KOPT-K1 (cell line): ENCODE data around the gene DMXL1.
"Not testable (repeated sequence)": the region's sequence is repeated elsewhere in the genome, so short reads cannot be mapped to it uniquely, and the experiment has no call there.

ENCODE experiments used
- H3K27ac ChIP-seq: fragments of 200-600 bp; sonication (generic); 2 replicates; pipeline ENCODE4 v1.5.1; 2016; ENCODE audit warnings: antibody characterized with exemption, mild to moderate bottlenecking, low read depth, low read length; ENCODE audit not compliant: poor library complexity, severe bottlenecking
- H3K36me3 ChIP-seq: fragments of 200-600 bp; sonication (generic); 2 replicates; pipeline ENCODE4 v1.5.1; 2017; ENCODE audit warnings: antibody characterized with exemption, mild to moderate bottlenecking, low read length, moderate library complexity; ENCODE audit not compliant: insufficient read depth
- H3K9me3 ChIP-seq: fragments of 200-600 bp; sonication (generic); 2 replicates; pipeline ENCODE4 v1.5.1; 2017; ENCODE audit warnings: antibody characterized with exemption, low read length, mild to moderate bottlenecking; ENCODE audit not compliant: insufficient read depth, poor library complexity, severe bottlenecking

The DMXL1 gene

DNA sequence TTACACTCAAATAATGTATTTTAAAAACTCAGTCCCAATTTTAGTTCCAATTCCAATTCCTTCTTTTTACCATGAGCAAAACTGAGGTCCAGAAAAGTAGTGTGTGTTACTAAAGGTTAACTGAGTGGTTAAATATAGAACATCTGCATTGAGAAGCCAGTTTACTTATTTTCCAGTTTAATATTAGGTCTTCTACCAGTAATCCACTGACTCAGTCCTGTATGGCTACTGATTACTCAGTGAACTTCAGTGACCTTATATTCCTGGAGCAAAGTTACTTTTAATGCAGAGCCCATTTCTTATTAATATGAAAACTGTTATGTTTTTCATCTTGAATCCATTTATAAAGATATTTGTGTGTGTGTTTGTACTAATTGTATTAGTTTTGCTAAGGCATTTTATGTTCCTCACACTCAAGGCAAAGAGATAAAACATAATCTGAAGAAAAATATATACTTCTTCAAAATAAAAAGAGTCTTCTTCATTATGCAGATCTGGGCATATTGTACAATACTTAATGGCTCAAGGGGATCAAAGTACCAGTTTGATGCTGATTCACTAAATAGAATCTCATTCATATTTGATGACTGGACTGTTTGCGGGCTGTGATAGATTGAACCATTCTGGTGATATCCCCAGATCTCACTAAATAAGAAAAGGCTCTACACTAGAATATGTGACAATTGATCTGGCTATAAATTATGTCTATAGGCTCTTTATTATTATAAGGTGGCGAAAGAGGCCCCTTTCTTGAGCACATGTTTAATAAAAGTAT lies 60.8 kb downstream of the DMXL1 start:
- no peak overlapping the region for H3K27ac ChIP-seq
- peaks cover 16% of the 10 kb centered on the region for H3K9me3 ChIP-seq
- peaks cover 59% of the 10 kb centered on the region for H3K36me3 ChIP-seq

DNA sequence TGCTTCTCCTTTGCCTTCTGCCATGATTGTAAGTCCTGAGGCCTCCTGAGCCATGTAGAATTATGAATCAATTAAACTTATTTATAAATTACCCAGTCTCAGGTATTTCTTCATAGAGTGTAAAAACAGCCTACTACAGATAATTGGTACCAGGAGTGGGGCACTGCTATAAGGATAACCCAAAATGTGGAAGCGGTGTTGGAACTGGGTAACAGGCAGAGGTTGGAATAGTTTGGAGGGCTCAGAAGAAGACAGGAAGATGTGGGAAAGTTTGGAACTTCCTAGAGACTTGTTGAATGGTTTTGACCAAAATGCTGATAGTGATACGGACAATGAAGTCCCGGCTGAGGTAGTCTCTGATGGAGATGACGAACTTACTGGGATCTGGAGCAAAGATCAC lies 64.9 kb downstream of the DMXL1 start:
- H3K27ac ChIP-seq: not testable (repeated sequence)
- H3K9me3 ChIP-seq: peaks cover 37% of the 10 kb centered on the region
- H3K36me3 ChIP-seq: peaks cover 61% of the 10 kb centered on the region

DNA sequence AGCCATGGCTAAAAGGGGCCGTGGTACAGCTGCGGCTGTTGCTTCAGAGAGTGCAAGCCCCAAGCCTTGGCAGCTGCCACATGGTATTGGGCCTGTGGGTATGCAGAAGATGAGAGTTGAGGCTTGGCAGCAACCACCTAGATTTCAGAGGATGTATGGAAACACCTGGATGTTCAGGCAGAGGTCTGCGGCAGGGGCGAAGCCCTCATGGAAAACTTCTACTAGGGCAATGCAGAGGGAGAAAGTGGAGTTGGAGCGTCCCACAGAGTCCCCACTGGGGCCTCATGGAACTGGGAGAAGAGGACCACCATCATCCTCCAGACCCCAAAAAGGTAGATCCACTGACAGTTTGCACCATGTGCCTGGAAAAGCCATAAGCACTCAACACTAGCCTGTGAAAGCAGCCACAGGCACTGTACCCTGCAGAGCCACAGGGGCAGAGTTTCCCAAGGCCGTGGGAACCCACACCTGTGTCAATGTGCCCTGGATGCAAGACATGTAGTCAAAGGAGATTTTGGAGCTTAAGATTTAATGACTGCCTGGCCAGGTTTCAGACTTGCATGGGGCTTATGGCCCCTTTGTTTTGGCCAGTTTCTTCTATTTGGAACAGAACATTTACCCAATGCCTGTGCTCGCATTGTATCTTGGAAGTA lies 65.9 kb downstream of the DMXL1 start:
- peaks cover 61% of the 10 kb centered on the region for H3K36me3 ChIP-seq

DNA sequence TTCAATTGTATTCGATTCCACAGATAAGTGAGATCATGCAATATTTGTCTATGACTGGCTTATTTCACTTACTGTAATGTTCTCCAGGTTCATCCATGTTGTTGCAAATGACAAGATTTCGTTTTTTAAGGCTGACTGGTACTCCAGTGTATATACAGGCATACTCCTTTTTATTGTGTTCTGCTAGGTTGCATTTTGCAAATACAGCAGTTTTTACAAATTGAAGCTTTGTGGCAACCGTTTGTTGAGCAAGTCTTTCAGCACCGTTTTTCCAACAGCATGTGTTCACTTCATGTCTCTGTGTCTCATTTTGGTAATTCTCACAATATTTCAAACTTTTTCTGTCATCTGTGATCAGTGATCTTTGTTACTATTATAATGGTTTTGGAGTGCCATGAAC lies 82.7 kb downstream of the DMXL1 start:
- peaks cover 43% of the 10 kb centered on the region for H3K36me3 ChIP-seq
- peaks cover 10% of the 10 kb centered on the region for H3K9me3 ChIP-seq
- H3K27ac ChIP-seq: no peak overlapping the region

More for the DNA sequence above, 65.9 kb downstream of the DMXL1 start:
- H3K9me3 ChIP-seq: peaks cover 37% of the 10 kb centered on the region
- no peak overlapping the region for H3K27ac ChIP-seq

DNA sequence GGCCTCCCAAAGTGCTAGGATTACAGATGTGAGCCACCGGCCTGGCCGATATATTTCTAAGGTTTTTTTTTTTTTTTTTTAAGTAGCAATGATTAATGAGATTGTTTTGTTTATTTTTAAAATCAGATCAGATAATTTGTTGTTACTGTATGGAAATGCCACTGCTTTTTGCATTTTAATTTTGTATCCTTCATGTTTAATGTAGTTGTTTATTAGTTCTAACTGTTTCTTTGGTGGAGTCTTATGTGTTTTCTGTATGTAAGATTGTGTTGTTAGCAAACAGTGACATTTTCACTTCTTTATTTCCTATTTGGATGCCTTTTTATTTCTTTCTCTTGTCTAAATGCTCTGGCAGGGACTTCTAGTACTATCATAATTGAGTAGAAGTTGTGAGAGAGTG lies 87.3 kb downstream of the DMXL1 start:
- H3K9me3 ChIP-seq: peaks cover 10% of the 10 kb centered on the region
- H3K36me3 ChIP-seq: peaks cover 16% of the 10 kb centered on the region
- no peak overlapping the region for H3K27ac ChIP-seq

DNA sequence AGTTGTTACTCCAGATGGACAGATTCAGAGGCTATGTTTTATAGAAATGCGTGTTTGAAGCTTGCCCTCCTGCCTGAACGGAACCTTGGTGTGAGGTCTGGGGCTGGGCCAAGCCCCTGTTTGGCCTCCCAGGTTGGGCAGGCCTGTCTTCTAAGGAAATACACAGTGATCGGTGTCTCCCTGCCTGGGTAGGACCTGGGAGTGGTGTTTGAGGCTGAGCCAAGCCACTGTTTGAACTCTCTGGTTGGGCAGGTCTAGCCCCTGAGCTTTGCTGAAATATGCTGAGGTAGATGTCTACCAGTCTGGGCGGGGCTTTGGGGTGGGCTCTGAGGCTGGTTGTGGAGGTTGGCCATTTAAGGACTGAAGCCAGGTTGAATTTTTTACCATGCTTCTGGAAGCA lies 90.5 kb downstream of the DMXL1 start:
- H3K27ac ChIP-seq: no peak overlapping the region
- peaks cover 14% of the 10 kb centered on the region for H3K36me3 ChIP-seq
- peaks cover 16% of the 10 kb centered on the region for H3K9me3 ChIP-seq

DNA sequence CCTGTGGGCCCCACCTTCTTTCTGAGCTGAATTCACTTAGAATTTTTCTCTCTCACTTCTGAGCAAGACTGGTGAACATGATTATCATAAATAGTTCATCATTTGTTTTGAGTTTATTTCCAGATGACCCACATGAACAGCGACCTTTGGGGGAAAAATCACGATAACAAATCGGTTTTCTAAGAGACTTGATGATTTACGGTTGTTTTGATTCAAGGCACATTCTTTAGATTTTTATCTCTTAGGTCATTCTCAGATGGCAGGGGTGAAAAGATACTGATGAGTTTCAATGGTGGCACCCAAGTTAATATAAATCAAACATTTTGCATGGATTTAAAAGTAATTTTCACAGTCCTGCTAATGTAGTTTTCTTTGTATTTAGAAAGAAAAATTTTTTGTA lies 95.1 kb downstream of the DMXL1 start:
- Histone ChIP-seq H3K9me3 (peaks cover 6% of the 10 kb centered on the region), H3K36me3 (peaks cover 28% of the 10 kb centered on the region), H3K27ac (no peak overlapping the region)

DNA sequence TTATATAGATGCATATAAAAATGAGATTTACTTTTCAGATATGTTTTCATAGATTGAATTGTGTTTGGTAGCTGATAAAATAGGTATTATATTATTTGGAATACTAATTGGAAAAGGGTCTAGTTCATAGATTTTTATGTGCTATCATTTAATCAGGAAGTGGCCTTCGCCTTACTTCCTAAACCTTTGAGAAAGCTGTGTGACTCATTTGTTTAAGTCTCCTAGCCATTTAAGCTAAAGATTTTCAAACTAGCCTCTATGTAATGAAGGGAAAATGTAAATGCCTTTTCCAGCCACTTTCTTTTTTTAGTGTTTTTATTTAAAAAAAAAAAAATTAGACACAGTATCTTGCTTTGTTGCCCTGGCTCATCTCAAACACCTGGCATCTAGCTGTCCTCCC lies 97.5 kb downstream of the DMXL1 start:
- Histone ChIP-seq H3K9me3 (peaks cover 6% of the 10 kb centered on the region), H3K36me3 (peaks cover 31% of the 10 kb centered on the region), H3K27ac (no peak overlapping the region)

DNA sequence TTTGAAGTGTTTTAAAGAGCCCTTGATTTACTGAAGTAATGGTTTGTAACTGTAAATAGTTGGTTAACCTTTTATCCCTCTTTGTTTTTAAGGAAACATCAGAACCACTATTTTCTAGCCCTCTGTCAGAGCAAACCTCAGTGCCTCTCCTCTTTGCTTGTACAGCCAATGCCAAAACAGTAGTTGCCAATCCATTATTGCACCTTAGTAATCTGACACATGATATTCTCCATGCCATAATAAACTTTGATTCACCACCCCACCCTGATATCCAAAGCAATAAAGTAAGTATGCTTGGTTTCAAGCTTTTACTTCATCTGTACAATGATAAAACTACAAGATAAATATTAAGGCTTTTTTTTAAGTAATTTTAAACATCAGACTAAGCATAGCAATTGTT lies 100.8 kb downstream of the DMXL1 start:
- Histone ChIP-seq H3K36me3 (peaks cover 19% of the 10 kb centered on the region; the same call in 1 of the 2 replicates), H3K9me3 (no peaks in the 10 kb centered on the region), H3K27ac (no peak overlapping the region)

DNA sequence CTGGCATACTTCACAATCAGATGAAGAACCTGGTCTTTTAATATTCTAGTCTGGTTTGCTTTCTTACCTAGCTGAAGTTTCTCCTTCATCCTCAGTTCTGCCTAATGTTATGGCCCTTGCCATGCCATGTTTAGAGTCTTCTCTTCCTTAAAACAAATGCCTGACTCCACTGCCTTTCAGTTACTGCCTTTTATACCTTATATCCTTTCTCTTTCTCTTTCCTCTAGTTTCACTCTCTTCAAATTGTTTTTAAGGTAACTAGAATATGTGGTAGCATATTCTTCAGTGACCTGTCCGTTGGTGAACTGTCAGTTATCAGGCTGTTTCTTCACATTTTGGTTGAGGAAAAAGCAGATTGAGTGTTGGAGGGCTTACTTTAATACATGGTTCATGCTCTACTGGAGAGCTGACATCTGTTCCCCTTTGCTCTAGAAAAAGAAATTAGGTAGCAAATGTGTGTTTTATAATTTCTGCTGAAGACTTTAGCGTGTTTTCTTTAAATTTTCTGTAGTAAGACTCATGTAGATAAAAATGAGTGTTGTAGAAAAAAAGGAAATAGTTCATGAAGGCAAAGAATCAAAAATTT lies 103.8 kb downstream of the DMXL1 start:
- Histone ChIP-seq H3K9me3 (no peaks in the 10 kb centered on the region), H3K27ac (no peak overlapping the region), H3K36me3 (peaks cover 22% of the 10 kb centered on the region)

DNA sequence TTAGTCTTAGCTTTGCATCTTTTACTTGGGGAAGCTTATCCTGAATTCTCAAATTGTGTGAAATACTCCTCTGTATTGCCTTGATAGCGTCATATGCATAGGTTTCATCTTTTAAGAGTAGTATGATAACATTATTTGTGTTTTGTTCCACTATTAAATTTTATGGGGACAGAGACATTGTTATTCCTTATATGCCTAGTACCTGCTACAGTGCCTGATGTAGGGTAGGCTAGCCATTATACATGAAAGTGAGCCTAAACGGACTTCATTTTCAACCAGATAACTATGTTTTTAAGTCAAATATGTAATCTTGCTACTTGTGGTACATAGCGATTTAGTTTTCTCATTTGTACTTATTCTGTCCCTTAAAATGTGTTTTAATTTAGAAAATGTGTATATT lies 105.9 kb downstream of the DMXL1 start:
- H3K9me3 ChIP-seq: no peaks in the 10 kb centered on the region
- H3K27ac ChIP-seq: no peak overlapping the region
- H3K36me3 ChIP-seq: peaks cover 15% of the 10 kb centered on the region

DNA sequence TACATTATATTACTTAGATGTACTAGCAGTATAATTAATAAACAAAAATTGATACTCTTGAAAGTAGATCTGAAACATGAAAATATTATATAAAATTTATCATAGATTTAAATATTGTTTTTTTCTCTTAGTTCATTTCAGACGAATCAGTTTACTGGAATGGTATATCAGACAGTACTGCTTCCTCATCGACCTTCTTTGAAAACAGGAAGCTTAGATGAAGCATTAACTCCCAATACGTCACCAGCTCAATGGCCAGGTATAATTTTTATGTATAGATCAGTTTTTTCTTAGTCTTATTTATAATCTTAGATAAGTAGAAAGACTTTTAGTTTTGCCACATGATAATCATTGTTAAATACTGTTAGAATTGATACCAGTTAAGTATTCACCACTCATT lies 106.3 kb downstream of the DMXL1 start:
- Histone ChIP-seq H3K27ac (no peak overlapping the region), H3K36me3 (peaks cover 15% of the 10 kb centered on the region), H3K9me3 (no peaks in the 10 kb centered on the region)

DNA sequence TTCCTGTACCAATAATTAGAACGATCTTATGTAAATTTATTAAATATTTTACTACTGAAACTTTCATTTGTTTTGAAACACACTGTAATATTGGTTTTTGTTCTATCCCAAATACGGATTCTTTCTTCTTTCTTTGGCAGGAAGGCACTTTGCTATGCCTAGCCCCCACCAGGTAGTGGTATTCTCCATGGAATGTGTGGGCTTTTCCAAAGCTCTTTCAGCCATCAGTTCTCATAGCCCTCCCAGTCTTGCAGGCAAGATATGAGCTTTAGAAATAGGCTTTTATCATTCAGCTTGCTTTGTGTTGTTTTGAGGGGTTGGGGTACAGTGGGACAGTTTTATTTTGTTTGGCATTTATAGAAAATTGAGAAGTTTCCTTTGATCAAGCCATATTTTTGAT lies 107.5 kb downstream of the DMXL1 start:
- Histone ChIP-seq H3K9me3 (no peaks in the 10 kb centered on the region), H3K27ac (no peak overlapping the region), H3K36me3 (peaks cover 17% of the 10 kb centered on the region)

DNA sequence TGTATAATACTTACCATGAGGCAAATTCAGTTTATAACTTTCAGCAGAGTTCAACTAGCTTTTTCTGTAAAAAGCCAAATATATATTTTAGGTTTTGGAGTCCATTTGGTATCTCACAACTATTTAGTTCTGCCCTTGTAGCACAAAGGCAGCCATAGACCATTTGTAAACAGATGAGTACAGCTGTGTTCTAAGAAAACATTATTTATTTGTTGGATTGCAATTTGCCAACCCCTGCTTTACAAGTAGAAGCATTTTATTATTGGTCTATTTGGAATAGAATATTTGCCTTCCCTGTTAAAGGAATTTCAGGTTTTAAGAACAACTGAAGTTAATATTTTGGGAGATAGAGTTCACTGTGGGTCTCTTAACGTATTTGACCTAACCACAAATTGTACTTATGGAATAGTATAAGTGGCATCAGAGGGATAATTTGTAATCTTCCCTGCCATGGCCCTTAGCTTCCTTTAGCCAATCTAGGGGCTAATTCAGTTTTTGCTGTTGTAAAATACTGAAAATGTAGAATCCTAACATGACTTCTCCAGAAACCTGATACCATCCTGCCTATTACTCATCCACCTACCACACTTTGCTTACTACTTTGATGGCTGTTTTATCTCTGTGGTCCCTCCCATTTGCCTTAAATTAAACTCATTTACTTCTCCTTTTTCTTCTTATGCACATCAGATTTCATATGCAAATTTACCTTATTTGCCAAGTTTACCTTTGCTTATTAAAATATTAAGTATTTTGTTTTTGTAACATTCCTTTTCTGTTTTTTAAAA lies 109.2 kb downstream of the DMXL1 start:
- H3K36me3 ChIP-seq: peaks cover 18% of the 10 kb centered on the region
- H3K9me3 ChIP-seq: no peaks in the 10 kb centered on the region
- H3K27ac ChIP-seq: no peak overlapping the region

DNA sequence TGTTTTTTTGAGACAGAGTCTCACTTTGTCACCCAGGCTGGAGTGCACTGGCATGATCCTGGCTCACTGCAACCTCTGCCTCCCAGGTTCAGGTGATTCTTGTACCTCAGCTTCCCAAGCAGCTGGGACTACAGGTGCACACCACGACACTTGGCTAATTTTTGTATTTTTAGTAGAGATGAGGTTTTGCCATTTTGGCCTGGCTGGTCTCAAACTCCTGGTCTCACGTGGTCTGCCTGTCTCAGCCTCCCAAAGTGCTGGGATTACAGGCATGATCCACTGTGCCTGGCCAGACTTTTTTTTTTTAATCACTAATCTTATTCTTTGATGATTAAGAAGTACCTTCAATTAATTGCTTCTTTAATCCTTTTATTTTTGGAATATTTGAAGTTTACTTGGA lies 114.6 kb downstream of the DMXL1 start:
- not testable (repeated sequence) for H3K36me3 ChIP-seq, H3K9me3 ChIP-seq, H3K27ac ChIP-seq
